Activated T-cell treated with anti-CD3 and anti-CD28 coated beads for 4 hours (primary cell): ENCODE data around the gene SLC41A2.

ENCODE experiments used
- DNase-seq: peaks from one replicate; pipeline ENCODE4 v3.0.0-alpha.2; 2020

SLC41A2 gene

GRCh38 chr12:104929368-104929767 is 28.7 kb downstream of the SLC41A2 start:
- no peak for DNase-seq

- DNase-seq: no peak
Measured at GRCh38 chr12:104928036-104928745, 29.9 kb downstream of the SLC41A2 start.

DNA sequence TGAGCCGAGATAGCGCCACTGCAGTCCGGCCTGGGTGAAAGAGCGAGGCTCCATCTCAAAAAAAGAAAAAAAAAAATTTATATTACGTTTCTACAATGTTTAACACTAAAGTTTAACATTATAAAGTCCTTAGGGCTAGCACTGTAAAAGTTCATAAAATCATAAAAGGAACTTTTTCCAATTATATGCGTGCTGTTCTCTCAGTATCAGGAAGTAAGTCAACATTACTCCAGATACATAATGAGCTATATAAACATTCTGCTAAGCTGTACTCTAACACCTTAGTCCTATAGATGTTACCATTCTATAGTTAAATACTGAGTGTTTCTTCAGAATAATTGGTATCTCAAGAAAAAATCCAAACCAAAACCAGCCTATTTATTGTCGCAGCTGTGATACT is 32.6 kb downstream of the SLC41A2 start:
- DNase-seq: no peak

GRCh38 chr12:104921340-104921739 is 36.8 kb downstream of the SLC41A2 start:
- DNase-seq: no peak

- DNase-seq: no peak
Measured at GRCh38 chr12:104911942-104912341, 46.1 kb downstream of the SLC41A2 start.

GRCh38 chr12:104910196-104910840 is 47.8 kb downstream of the SLC41A2 start:
- no peak for DNase-seq

GRCh38 chr12:104909761-104910160 is 48.3 kb downstream of the SLC41A2 start:
- no peak for DNase-seq
